Keratinocyte (primary cell): ENCODE measurements around the gene TSHZ2.

Source experiments
- EZH2 ChIP-seq: IDR thresholded peaks from one replicate; pipeline ENCODE4 v1.6.1; 2012; ENCODE audit warnings: inconsistent platforms, mild to moderate bottlenecking, low read length, moderate library complexity
- TF ChIP-seq, protein P1 (sequence below), 3 experiments: IDR thresholded peaks in 1 of 3; conservative IDR thresholded peaks in 1 of 3; optimal IDR thresholded peaks in 1 of 3; 2 replicates in 2 of 3; 3 replicates in 1 of 3; pipeline versions ENCODE3 to v1.5.1; 2011; ENCODE audit warnings: low read length in 3 of 3, mild to moderate bottlenecking in 3 of 3, moderate library complexity in 2 of 3, control low read depth in 1 of 3, inconsistent platforms in 1 of 3; ENCODE audit not compliant: insufficient read depth in 2 of 3; ENCODE audit errors: extremely low read depth in 1 of 3

DNA sequence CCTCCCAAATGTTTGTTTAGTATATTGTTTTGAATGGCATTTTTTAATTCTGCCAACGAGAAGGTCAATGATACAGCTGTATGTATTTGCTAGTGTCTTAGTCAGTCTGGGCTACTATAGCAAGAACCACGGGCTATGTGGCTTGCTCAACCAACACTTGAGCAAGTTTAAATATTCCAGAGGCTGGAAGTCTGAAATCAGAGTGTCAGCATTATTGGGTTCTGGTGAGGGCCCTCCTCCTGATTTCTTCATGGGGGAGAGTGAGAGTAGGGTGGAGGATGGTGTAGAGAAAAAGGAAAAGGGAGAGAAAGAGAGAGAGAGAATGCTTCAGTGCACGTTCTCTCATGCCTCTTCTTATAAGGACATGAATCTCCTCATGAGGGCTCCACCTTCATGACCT is 144.6 kb downstream of the TSHZ2 start:
- TF ChIP-seq, protein P1, sequence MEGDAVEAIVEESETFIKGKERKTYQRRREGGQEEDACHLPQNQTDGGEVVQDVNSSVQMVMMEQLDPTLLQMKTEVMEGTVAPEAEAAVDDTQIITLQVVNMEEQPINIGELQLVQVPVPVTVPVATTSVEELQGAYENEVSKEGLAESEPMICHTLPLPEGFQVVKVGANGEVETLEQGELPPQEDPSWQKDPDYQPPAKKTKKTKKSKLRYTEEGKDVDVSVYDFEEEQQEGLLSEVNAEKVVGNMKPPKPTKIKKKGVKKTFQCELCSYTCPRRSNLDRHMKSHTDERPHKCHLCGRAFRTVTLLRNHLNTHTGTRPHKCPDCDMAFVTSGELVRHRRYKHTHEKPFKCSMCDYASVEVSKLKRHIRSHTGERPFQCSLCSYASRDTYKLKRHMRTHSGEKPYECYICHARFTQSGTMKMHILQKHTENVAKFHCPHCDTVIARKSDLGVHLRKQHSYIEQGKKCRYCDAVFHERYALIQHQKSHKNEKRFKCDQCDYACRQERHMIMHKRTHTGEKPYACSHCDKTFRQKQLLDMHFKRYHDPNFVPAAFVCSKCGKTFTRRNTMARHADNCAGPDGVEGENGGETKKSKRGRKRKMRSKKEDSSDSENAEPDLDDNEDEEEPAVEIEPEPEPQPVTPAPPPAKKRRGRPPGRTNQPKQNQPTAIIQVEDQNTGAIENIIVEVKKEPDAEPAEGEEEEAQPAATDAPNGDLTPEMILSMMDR (optimal IDR thresholded peaks at IDR 0.05 in 1 of 3, IDR thresholded peaks at IDR 0.05 in 1 of 3, conservative IDR thresholded peaks at IDR 0.05 in 1 of 3; ENCODE audit: extremely low read depth in 1 of 3, insufficient read depth in 2 of 3, low read length in 3 of 3): no peak
- no peak for TF ChIP-seq EZH2
